HG03460 (cell line): ENCODE data around the gene CFAP46.
"Not testable (repeated sequence)": the region's sequence is repeated elsewhere in the genome, so short reads cannot be mapped to it uniquely, and the experiment has no call there.

Experiments
- ATAC-seq: cut with Tn5 transposase; IDR thresholded peaks from one replicate; pipeline ENCODE4 v1.9.1; 2021; ENCODE audit not compliant: unreplicated experiment

The CFAP46 gene

DNA sequence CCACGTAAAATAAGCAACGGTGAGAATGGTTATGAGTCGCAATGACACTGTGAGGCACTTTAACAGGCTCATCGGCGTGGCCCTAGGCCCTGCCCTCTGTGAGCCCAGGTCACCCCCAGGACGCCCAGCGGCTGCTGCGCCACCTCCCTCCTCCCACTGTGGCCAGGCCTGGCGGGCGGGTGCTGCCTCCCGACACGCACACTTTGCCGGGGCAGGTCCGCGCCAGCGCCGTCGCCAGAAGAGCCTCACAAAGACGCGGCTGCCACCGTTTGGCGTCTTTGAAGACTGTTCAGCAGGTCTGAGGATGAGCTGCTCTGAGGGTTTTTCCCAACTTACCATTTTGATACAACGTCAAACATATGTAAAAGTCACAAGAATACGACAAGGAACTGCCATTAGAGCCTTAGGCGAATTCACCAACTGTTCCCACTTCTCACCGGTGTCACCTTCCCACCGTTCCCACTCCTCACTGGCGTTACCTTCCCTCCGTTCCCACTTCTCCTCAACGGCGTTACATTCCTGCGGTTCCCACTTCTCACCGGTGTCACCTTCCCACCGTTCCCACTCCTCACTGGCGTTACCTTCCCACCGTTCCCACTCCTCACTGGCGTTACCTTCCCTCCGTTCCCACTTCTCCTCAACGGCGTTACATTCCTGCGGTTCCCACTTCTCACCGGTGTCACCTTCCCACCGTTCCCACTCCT lies 22.5 kb upstream of the CFAP46 start:
- not testable (repeated sequence) for ATAC-seq

DNA sequence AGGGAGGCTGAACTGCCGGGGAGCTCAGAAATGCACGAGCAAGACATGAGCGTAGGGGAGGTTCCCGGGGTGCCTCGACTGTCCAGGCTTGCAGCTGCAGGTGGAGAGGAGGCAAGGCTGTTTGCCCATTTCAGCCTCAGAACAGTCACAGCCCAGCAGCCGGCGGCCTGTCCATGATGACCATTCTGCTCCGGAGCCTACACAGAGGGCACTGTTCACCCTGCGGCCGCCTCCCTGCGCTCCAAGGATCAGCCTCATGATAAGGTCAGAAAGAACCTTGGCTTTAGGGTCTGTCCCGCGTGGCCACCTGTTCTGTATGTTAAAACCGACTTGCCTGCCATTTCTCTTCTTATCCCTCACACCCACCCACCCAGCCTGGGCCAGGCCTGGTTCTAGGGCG lies 21.9 kb upstream of the CFAP46 start:
- ATAC-seq = no peak

DNA sequence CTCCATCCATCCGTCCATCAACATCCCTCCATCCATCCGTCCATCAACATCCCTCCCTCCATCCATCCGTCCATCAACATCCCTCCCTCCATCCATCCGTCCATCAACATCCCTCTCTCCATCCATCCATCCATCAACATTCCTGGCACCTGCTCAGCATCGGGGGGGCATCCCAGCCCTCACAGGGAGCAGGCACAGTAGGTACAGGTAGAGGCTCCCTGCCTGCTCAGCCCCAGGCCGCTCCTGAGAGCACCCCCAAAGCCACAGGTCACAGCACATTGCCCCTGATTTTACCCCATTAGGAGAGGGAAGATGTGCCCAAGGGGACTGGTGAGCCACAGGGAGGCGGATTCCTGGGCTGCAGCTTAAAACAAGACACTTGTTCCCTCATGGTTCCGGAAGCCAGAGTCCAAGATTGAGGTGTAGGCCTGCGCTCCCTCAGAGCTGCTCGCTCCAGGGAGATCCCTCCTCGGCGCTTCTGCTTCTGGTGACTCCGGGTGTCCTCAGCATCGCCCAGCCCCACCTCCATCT lies 21.1 kb upstream of the CFAP46 start:
- no peak for ATAC-seq

DNA sequence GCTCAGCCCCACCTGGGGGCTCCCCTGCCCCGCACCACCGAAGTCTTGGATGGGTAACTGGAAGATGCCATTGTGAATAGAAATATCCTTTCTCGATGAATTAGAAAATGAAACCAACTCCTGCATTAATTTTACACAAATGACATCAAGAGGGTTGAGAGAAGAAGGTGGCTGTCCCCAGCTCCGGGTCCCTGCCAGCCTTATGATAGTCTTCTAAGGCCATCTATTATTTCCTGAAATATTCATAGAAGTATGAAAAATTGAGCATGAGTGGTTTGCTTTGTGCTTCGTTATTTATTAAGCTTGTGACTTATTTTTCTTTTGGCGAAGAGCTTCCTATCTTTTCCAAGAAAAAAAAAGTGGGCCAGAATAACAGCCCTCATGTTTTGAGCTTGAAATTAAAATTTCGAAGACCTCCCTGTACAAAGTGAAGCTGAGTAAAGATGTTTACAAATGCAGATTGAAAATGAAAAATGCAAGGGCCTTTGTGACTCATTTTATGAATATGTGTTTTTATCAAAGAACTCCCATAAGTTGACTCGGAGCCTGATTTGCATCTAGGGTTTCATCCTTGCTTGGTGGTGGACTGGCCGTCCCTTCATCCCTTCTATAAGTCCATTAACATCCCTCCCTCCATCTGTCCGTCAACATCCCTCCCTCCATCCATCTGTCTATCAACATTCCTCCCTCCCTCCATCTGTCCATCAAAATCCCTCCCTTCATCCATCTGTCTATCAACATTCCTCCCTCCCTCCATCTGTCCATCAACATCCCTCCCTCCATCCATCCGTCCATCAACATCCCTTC lies 20.5 kb upstream of the CFAP46 start:
- ATAC-seq = peak; percentile 35

DNA sequence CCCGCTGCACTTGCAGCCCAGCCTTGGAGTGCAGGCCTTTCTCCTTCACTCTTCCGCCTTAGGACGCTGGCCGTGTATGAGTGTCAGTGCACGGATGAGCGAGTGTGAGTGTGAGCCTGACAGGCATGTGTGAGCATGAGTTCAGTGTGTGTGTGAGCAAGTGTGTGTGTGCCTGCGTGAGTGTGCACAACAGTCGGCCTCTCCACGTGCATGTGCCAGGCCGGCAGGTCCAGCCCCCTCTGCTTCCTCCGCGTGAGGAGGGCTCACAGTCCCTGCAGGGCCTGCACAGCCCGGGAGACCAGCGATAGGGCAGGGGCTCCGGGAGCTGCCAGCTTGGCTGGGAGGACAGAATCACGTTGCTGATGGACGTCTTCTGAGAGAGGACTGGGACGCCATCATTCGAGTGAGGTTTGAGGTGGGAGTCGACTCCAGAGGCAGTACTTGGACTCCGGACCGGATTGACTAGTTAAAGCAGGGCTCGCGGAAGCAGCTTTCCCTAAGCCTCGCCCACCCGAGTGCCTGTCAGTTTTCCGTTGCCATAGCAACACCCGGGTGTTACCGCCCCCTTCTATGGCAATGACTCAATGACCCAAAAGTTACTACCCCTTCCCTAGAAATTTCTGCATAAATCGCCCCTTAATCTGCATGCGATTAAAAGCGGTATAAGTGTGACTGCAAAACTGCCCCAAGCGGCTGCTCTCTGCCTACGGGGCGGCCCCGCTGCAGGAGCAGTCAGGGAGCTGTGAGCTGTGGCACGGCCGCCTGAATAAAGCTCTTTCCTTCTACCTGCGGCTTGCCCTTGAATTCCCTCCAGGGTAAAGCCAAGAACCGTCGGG lies 19.6 kb upstream of the CFAP46 start:
- peak; percentile 41 for ATAC-seq

DNA sequence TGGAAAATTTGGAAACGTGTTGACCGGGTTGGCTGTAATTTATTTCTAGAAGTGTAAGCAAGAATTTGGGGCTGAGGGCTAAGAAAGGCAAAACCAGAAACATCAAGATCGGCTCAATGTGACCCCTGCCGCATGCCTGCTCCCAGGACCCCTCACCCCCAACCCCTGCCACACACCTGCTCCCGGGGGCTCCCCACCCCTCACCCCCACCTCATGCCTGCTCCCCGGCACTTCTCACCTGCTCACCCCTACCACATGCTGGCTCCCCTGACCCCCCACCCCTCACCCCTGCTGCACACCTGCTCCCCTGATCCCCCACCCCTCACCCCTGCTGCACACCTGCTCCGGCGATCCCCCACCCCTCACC lies 19.0 kb upstream of the CFAP46 start:
- no peak for ATAC-seq

DNA sequence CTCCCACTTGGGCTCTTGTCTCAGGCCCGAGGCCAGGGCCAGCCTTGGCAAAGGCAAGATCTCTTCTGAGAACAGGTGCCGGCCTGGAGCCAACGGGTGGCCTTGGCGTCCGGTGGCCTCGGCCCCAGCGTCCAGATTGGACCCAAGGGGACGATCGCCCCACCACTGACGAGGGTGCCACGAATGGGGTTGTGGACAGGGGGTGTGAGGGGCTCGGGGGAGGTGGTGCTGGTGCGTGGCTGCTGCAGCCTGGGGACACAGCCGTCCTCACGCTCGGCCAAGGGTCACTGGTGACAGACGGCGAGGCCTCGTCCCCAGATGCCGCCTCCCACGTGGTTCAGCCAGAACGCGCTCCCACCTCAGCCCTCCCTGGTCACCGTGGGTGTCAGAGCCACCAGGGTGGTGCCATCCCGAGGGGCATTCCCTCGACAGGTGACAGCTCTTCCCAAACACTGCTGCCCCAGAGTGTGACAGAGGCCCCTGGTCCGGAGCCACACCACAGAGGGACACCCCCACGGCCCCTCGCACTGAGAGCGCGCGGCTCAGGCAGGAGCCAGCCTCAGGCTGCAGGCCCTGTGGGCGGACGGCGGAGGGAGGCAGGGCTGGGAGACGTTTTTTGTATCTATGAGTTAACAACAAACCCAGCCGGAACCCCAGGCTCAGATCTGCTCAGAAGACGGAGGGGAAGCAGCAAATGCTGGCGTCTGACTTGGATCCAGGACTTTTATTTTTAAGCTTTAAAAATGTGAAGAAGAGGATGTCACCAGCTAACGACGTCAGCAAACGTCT lies 18.5 kb upstream of the CFAP46 start:
- ATAC-seq = no peak

DNA sequence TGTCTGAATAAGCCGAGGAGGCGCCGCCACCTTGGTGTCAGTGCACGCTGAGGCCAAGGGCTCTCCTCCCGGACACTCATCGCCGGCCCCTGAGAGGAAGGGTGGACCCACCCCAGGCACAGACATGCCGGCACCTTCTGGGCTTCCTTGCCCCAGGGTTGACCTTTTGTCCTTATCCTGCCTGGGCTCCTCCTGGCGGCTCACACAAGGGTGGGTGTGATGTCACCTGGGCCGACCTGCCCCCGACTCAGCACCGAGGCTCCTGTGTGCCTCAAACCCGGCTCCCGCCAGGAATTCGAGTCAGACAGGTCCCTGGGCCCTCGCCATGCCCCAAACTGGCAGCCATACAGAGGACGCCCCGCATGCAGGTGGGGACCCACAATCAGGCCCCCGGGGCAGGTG lies 17.7 kb upstream of the CFAP46 start:
- no peak for ATAC-seq

DNA sequence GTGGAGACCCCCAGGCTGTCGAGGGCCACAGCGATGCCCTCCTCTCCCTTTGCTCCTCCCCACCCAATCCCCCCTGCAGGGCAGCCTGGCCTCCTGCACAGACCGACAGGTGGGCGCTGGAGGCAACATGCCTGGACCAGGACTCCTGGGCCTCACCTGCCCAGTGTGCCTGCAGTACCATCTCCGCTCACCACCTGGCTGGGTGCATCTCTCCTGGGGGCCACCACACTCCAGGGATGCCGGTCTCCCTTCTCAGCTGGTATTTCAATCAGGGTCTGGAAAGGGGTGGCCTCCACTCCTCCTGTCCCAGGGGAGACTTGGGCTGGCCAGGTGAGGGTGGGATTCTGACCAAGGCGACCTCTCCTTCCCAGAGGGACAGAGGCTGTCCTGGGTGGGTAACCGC lies 17.2 kb upstream of the CFAP46 start:
- ATAC-seq = no peak

DNA sequence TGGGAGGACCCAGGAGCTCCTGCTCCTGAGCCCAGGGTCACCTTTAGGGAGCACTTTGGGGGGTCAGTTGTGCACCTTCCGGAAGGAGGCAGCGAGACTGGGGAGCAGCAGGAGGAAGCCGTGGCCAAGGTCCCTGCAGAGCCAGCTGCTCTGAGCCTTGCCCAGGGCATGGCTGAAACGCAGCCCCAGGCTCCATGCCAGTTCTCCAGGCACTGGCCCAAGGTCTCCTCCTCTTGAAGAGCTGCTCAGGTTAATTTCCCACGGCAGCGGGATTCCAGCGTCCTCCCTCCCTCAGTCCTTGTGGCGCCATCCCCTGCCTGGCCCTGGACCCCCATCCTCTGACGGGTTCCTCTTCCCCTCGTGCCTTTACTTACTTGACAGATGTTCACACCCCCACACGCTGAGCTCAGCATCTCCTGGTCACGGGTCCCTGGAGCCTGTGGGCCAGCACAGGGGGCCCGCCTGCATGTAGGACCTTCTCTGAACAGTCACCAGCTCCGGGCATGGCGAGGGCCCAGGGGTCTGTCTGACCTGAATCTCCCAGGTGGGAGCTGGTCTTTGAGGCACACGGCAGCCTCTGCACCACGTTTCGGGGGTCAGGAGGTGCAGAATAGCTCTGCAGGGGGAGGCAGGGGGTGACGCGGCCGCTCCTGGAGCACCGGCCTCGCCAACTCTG lies 16.7 kb upstream of the CFAP46 start:
- ATAC-seq = no peak

DNA sequence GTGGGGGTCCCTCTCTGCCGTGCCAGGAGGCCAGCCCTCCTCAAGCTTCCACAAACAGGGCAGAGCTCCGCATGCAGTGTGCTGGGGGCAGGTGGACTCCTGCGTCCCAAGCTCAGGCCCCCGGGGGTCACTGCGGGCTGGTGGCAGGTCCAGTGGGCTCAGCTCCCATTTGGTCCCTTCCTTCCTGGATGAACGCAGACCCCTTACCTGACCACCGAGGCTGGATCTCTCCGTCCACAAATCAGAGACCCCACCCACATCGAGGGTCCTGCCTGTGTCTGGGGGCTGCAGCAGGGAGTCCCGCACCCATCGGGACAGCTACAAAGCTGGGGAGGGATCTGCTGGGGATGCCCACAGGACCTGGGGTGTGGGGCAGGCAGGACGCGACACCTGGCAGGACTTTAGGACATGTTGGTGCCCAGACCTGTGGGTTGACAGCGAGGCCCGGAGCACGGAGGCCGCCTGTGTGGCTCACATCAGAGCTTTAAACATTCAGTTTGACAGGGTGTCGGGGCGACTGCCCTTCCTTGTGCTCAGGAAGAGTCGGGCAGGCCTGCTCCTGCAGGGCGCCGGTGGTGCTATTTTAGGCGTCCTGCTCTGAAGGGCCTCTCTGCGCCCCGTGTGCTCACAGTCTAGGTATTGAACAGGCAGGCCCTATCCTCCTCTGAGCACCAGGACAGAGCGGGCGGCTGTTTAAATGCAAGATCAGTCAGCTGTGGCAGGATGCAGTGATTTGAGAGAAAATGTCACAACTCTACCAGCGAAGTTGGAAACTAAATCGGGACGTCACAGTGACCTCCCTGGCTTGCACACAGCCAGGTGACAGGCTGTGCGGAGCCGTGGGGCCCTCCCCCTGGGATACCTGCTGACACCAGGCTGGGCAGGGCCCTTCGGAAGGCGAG lies 15.9 kb upstream of the CFAP46 start:
- no peak for ATAC-seq

DNA sequence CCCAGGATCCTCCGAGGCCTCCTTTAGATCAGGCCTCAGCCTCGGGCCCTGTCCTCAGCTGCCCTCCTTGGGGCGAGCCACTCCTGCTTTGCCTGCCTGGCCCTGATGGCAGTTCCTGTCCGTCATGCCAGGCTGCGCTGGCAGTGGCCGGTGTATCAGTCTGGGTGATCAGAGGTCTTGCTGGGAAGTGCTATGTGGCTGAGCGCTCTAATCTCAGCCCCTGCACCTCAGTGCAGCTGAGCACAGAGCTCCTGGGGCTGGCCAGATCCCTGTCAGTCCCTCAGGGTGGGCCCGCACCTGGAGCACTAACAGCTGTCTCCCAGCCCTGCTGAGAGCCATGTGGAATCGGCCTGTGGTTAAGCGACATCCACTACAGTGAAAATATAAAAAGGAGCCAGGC lies 14.8 kb upstream of the CFAP46 start:
- ATAC-seq = no peak

DNA sequence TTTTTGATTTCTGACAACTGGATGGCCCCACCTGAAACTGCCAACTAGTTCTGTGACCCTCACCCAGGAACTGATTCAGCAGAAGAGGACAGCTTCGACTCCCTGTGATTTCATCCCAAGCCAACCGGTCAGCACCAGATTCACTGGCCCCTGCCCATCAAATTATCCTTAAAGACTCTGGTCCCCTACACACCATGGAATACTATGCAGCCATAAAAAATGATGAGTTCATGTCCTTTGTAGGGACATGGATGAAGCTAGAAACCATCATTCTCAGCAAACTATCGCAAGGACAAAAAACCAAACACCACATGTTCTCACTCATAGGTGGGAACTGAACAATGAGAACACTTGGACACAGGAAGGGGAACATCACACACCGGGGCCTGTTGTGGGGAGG lies 13.9 kb upstream of the CFAP46 start:
- ATAC-seq = not testable (repeated sequence)

DNA sequence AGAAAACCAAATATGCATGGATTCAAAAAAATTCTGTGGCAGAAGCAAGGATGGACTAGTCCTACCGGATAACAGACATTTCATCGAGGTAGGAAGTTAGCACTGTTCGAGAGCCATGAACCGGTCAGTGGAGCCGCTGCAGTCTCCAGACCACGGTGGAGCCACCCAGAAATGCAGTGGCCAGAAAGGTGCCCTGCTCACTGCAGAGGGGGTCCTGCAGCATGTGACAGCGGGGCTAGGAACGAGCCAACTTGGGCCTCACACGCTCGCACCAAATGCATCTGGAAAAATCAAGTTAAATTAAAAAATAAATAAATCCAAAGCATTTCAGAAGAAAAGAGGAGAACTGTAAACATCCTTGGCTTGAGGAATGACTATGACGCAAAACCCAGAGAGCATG lies 13.1 kb upstream of the CFAP46 start:
- no peak for ATAC-seq

DNA sequence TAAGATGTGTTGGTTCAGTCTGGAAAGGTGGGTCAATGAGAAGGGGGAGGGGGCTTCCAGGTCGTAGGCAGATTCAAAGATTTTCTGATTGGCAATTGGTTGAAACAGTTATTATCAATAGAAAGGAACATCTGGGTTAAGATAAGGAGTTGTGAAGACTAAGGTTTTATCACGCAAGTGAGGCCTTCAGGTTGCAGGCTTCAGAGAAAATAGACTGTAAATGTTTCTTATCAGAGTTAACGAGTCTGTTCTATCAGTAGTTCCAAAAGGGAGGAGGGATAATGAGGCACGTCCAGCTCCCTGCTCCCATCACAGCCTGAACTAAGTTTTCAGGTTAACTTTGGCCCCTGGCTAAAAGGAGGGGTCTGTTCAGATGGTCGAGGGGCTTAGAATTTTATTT lies 11.1 kb upstream of the CFAP46 start:
- no peak for ATAC-seq

DNA sequence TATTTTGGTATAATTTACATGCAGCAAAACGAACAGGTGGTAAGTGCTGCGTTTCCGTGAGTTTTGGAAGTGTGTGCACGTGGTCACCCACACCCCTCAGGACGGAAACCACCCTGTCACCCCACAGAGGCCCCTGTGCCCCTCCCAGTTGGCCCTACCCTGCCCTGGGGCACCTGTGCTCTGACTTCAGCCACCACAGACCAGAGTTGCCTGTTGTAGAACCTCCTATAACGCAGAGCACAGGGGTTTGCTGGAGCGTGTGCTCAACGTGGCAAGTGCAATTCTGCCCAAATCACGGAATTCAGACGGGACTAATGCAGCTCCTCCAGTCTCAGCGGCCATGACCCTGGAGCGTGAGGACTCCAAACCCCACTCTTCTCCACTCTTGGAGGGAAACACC lies 9.6 kb upstream of the CFAP46 start:
- no peak for ATAC-seq

DNA sequence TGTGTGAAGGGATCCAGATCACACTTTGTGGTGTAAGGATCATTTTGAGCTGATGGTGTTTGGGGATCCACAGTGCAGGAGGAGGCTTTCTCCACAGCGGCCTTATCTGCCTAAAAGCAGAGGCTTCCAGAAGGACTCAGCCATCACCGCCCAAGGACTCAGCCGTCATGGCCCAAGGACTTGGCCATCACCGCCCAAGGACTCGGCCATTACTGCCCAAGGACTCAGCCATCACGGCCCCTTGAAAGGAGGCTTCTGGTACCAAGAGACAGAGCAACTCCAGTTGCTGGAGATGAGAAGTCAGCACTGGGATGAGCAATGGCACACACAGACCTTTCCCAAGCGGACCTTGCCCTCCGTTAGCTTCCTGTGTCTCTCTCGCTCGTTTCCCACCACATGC lies 6.0 kb upstream of the CFAP46 start:
- no peak for ATAC-seq

DNA sequence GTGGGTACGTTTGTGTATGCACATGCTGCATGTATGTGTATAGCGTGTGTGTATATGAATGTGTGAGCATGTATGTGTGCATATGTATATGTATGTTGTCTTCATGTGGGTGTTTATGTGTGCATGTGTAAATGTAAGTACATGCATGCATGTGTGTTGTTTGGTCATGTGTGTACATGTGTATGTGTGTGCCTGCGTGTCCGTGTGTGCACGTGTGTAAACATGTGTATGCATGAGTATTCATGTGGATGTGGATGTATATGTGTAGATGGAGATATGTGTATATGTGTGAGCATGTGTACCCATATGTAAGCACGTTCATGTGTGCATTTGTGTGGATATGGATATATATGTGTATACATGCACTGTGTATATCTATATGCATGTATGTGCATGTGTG lies 5.5 kb upstream of the CFAP46 start:
- no peak for ATAC-seq
